Measurements from ENCODE around the gene CSF2RB.

The CSF2RB gene

GRCh38 chr22:36911887-36912661 lies 1.4 kb upstream of the CSF2RB start:
- Histone ChIP-seq H3K9me3 (ENCODE audit: control insufficient read depth, insufficient read depth, low read length) (no peaks in the 10 kb centered on the region), H3K4me3 (ENCODE audit: low read depth, low read length) (no peak overlapping the region), H3K4me1 (ENCODE audit: control insufficient read depth, insufficient read depth, low read length) (peaks cover 14% of the 10 kb centered on the region), H3K9ac (ENCODE audit: low read depth, low read length) (no peak overlapping the region), H3K36me3 (ENCODE audit: control insufficient read depth, insufficient read depth, low read length) (no peaks in the 10 kb centered on the region), H3K27me3 (ENCODE audit: control insufficient read depth, insufficient read depth, low read length) (peaks cover 49% of the 10 kb centered on the region)

- Histone ChIP-seq H3K4me1 (ENCODE audit: control insufficient read depth, insufficient read depth, low read length) (peaks cover 14% of the 10 kb centered on the region), H3K36me3 (ENCODE audit: control insufficient read depth, insufficient read depth, low read length) (no peaks in the 10 kb centered on the region), H3K27me3 (ENCODE audit: control insufficient read depth, insufficient read depth, low read length) (peaks cover 49% of the 10 kb centered on the region), H3K4me3 (ENCODE audit: low read depth, low read length) (no peak overlapping the region), H3K9me3 (ENCODE audit: control insufficient read depth, insufficient read depth, low read length) (no peaks in the 10 kb centered on the region), H3K9ac (ENCODE audit: low read depth, low read length) (no peak overlapping the region)
Observed at GRCh38 chr22:36912694-36913426, 568 bp upstream of the CSF2RB start.

GRCh38 chr22:36914390-36914752 lies 943 bp downstream of the CSF2RB start:
- H3K4me3 ChIP-seq (ENCODE audit: low read depth, low read length): no peak overlapping the region

GRCh38 chr22:36916034-36916433 lies 2.6 kb downstream of the CSF2RB start:
- H3K9ac ChIP-seq (ENCODE audit: low read depth, low read length): no peak overlapping the region
- H3K4me3 ChIP-seq (ENCODE audit: low read depth, low read length): no peak overlapping the region
- H3K27me3 ChIP-seq (ENCODE audit: control insufficient read depth, insufficient read depth, low read length): peaks cover 26% of the 10 kb centered on the region
- no peaks in the 10 kb centered on the region for H3K9me3 ChIP-seq (ENCODE audit: control insufficient read depth, insufficient read depth, low read length)
- peaks cover 11% of the 10 kb centered on the region for H3K4me1 ChIP-seq (ENCODE audit: control insufficient read depth, insufficient read depth, low read length)
- H3K36me3 ChIP-seq (ENCODE audit: control insufficient read depth, insufficient read depth, low read length): no peaks in the 10 kb centered on the region

More at GRCh38 chr22:36914390-36914752, 943 bp downstream of the CSF2RB start:
- no peaks in the 10 kb centered on the region for H3K9me3 ChIP-seq (ENCODE audit: control insufficient read depth, insufficient read depth, low read length)
- H3K4me1 ChIP-seq (ENCODE audit: control insufficient read depth, insufficient read depth, low read length): peaks cover 14% of the 10 kb centered on the region
- no peaks in the 10 kb centered on the region for H3K36me3 ChIP-seq (ENCODE audit: control insufficient read depth, insufficient read depth, low read length)
- H3K27me3 ChIP-seq (ENCODE audit: control insufficient read depth, insufficient read depth, low read length): peaks cover 43% of the 10 kb centered on the region
- H3K9ac ChIP-seq (ENCODE audit: low read depth, low read length): no peak overlapping the region

GRCh38 chr22:36918586-36919284 lies 5.3 kb downstream of the CSF2RB start:
- Histone ChIP-seq H3K4me1 (ENCODE audit: control insufficient read depth, insufficient read depth, low read length) (no peaks in the 10 kb centered on the region), H3K9me3 (ENCODE audit: control insufficient read depth, insufficient read depth, low read length) (no peaks in the 10 kb centered on the region), H3K9ac (ENCODE audit: low read depth, low read length) (no peak overlapping the region), H3K36me3 (ENCODE audit: control insufficient read depth, insufficient read depth, low read length) (no peaks in the 10 kb centered on the region), H3K27me3 (ENCODE audit: control insufficient read depth, insufficient read depth, low read length) (peaks cover 6% of the 10 kb centered on the region), H3K4me3 (ENCODE audit: low read depth, low read length) (no peak overlapping the region)

- no peak overlapping the region for H3K4me3 ChIP-seq (ENCODE audit: low read depth, low read length)
- H3K9me3 ChIP-seq (ENCODE audit: control insufficient read depth, insufficient read depth, low read length): no peaks in the 10 kb centered on the region
- no peaks in the 10 kb centered on the region for H3K4me1 ChIP-seq (ENCODE audit: control insufficient read depth, insufficient read depth, low read length)
- no peak overlapping the region for H3K9ac ChIP-seq (ENCODE audit: low read depth, low read length)
- H3K27me3 ChIP-seq (ENCODE audit: control insufficient read depth, insufficient read depth, low read length): no peaks in the 10 kb centered on the region
- no peaks in the 10 kb centered on the region for H3K36me3 ChIP-seq (ENCODE audit: control insufficient read depth, insufficient read depth, low read length)
Observed at GRCh38 chr22:36921309-36922104, 8.1 kb downstream of the CSF2RB start.

GRCh38 chr22:36922105-36922608 lies 8.7 kb downstream of the CSF2RB start:
- Histone ChIP-seq H3K9ac (ENCODE audit: low read depth, low read length) (no peak overlapping the region), H3K4me3 (ENCODE audit: low read depth, low read length) (no peak overlapping the region), H3K27me3 (ENCODE audit: control insufficient read depth, insufficient read depth, low read length) (no peaks in the 10 kb centered on the region), H3K9me3 (ENCODE audit: control insufficient read depth, insufficient read depth, low read length) (no peaks in the 10 kb centered on the region), H3K4me1 (ENCODE audit: control insufficient read depth, insufficient read depth, low read length) (no peaks in the 10 kb centered on the region), H3K36me3 (ENCODE audit: control insufficient read depth, insufficient read depth, low read length) (no peaks in the 10 kb centered on the region)

- Histone ChIP-seq H3K27me3 (ENCODE audit: control insufficient read depth, insufficient read depth, low read length) (no peaks in the 10 kb centered on the region), H3K4me1 (ENCODE audit: control insufficient read depth, insufficient read depth, low read length) (no peaks in the 10 kb centered on the region), H3K9me3 (ENCODE audit: control insufficient read depth, insufficient read depth, low read length) (no peaks in the 10 kb centered on the region), H3K4me3 (ENCODE audit: low read depth, low read length) (no peak overlapping the region), H3K9ac (ENCODE audit: low read depth, low read length) (no peak overlapping the region), H3K36me3 (ENCODE audit: control insufficient read depth, insufficient read depth, low read length) (no peaks in the 10 kb centered on the region)
Observed at GRCh38 chr22:36922711-36923110, 9.3 kb downstream of the CSF2RB start.

GRCh38 chr22:36923131-36923788 lies 9.8 kb downstream of the CSF2RB start:
- Histone ChIP-seq H3K9ac (ENCODE audit: low read depth, low read length) (no peak overlapping the region), H3K27me3 (ENCODE audit: control insufficient read depth, insufficient read depth, low read length) (no peaks in the 10 kb centered on the region), H3K4me1 (ENCODE audit: control insufficient read depth, insufficient read depth, low read length) (no peaks in the 10 kb centered on the region), H3K9me3 (ENCODE audit: control insufficient read depth, insufficient read depth, low read length) (no peaks in the 10 kb centered on the region), H3K4me3 (ENCODE audit: low read depth, low read length) (no peak overlapping the region), H3K36me3 (ENCODE audit: control insufficient read depth, insufficient read depth, low read length) (no peaks in the 10 kb centered on the region)

- no peaks in the 10 kb centered on the region for H3K4me1 ChIP-seq (ENCODE audit: control insufficient read depth, insufficient read depth, low read length)
Observed at GRCh38 chr22:36924151-36924698, 10.8 kb downstream of the CSF2RB start.

More at GRCh38 chr22:36924151-36924698, 10.8 kb downstream of the CSF2RB start:
- no peak overlapping the region for H3K4me3 ChIP-seq (ENCODE audit: low read depth, low read length)
- no peaks in the 10 kb centered on the region for H3K9me3 ChIP-seq (ENCODE audit: control insufficient read depth, insufficient read depth, low read length)
- no peaks in the 10 kb centered on the region for H3K36me3 ChIP-seq (ENCODE audit: control insufficient read depth, insufficient read depth, low read length)
- no peaks in the 10 kb centered on the region for H3K27me3 ChIP-seq (ENCODE audit: control insufficient read depth, insufficient read depth, low read length)
- H3K9ac ChIP-seq (ENCODE audit: low read depth, low read length): no peak overlapping the region

Measured in iPS-15b (cell line).